Pons (tissue), 1 donor: Measurements from ENCODE around the gene ELMOD3.
A peak's percentile ranks its signal among the peaks of the same experiment; 100 is the strongest.
"Not testable (repeated sequence)": the region's sequence is repeated elsewhere in the genome, so short reads cannot be mapped to it uniquely, and the experiment has no call there.

ENCODE experiments used
- DNase-seq: peaks from one replicate; pipeline ENCODE4 v3.0.0-alpha.2; 2016; ENCODE audit warnings: low spot score

The ELMOD3 gene

GRCh38 chr2:85401464-85401805 lies 46.9 kb downstream of the ELMOD3 start:
- no peak for DNase-seq

GRCh38 chr2:85401844-85402243 lies 47.3 kb downstream of the ELMOD3 start:
- no peak for DNase-seq

GRCh38 chr2:85405201-85406059 lies 50.9 kb downstream of the ELMOD3 start:
- DNase-seq, result peak; percentile 74

- DNase-seq, result no peak
Measured at GRCh38 chr2:85409845-85410583, 55.4 kb downstream of the ELMOD3 start, which contains the start of gene CAPG. Gene CAPG, minus strand, starts transcription at chr2:85410366. Its CDS starts 8,221 bp downstream, at chr2:85402145.

GRCh38 chr2:85410584-85411404 lies 56.2 kb downstream of the ELMOD3 start:
- DNase-seq, result no peak

- no peak for DNase-seq
Measured at GRCh38 chr2:85411405-85411748, 56.8 kb downstream of the ELMOD3 start.

GRCh38 chr2:85413592-85414420 lies 59.2 kb downstream of the ELMOD3 start:
- DNase-seq, result no peak

- DNase-seq, result not testable (repeated sequence)
Measured at GRCh38 chr2:85414421-85414759, 59.8 kb downstream of the ELMOD3 start.

GRCh38 chr2:85414761-85415553 lies 60.4 kb downstream of the ELMOD3 start:
- DNase-seq, result peak; percentile 54

- DNase-seq, result no peak
Measured at GRCh38 chr2:85415980-85416650, 61.5 kb downstream of the ELMOD3 start.

GRCh38 chr2:85418132-85419008 lies 63.8 kb downstream of the ELMOD3 start, which contains the start of gene SH2D6:
Gene SH2D6, plus strand, starts transcription at chr2:85418714. Its CDS starts 10,752 bp downstream, at chr2:85429466.
- DNase-seq, result peak; percentile 79

GRCh38 chr2:85419009-85419675 lies 64.6 kb downstream of the ELMOD3 start:
- DNase-seq, result no peak

- DNase-seq, result peak; percentile 90
Measured at GRCh38 chr2:85420536-85421259, 66.1 kb downstream of the ELMOD3 start.

GRCh38 chr2:85421260-85422071 lies 66.9 kb downstream of the ELMOD3 start:
- DNase-seq, result no peak

GRCh38 chr2:85422072-85422457 lies 67.5 kb downstream of the ELMOD3 start:
- DNase-seq, result no peak

- DNase-seq, result no peak
Measured at GRCh38 chr2:85423525-85423924, 69.0 kb downstream of the ELMOD3 start.

- no peak for DNase-seq
Measured at GRCh38 chr2:85425588-85425987, 71.0 kb downstream of the ELMOD3 start.
